ENCODE measurements around the gene ERAL1. TPM values are rescaled to one million over a fixed set of nuclear protein-coding genes. Genes with fewer than 3 reads are reported as not detected.

Gene ERAL1
- total and polyA plus RNA-seq, 2 experiments from 2014 or later = 32.3 to 77.1 TPM

DNA sequence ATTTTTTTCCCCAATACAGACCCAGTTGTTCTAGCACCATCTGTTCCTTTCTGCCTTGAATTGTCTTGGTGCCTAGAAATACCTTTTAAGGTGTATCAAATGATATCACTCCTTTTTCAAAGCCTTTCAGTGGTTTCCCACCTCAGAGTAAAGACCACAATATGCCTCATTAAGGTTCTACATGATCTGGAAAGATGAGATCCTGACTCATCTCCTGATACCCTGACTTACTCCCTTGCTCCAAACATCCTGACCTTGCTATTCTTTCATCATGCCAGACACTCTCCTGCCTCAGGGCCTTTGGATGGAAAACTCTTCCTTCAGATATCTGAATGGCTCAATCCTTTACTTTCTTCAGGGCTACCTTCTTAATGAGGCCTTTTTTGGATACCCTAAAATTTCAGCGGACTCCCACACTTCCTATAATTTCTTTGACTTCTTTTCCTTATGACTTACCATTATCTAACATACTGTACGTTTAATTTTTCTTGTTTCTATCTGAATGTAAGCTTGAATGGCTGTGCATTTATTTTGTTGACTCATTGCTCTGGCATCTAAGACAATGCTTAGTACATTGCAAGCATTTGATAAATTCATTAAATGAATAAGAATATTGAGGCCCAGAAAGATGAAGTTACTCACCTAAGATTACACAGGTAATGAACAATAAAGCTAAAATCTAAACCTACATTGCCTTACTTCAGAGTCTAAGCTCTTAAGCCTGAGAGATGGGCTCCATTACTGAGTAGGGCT is 23.5 kb downstream of the ERAL1 start:
- no peaks in the 10 kb centered on the region for H3K27me3 ChIP-seq

DNA sequence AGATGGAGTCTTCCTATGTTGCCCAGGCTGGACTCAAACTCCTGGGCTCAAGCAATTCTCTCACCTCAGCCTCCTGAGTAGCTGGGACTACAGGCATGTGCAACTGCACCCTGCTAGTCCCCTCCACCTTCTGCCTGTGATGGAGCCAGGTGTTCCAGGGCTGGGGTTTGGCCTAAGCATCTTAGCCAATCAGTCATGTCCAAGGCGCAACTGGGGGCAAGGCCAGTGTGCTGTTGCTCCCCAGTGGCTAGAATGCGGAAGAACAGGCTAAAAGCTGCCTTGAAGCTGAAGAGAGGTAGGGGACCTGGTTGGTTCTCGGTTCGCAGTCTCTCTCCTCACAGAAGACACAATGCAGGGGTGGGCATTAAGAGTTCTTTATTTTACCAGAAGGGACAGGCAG is 24.2 kb downstream of the ERAL1 start:
- H3K27me3 ChIP-seq = no peaks in the 10 kb centered on the region
- TF ChIP-seq, protein P1, sequence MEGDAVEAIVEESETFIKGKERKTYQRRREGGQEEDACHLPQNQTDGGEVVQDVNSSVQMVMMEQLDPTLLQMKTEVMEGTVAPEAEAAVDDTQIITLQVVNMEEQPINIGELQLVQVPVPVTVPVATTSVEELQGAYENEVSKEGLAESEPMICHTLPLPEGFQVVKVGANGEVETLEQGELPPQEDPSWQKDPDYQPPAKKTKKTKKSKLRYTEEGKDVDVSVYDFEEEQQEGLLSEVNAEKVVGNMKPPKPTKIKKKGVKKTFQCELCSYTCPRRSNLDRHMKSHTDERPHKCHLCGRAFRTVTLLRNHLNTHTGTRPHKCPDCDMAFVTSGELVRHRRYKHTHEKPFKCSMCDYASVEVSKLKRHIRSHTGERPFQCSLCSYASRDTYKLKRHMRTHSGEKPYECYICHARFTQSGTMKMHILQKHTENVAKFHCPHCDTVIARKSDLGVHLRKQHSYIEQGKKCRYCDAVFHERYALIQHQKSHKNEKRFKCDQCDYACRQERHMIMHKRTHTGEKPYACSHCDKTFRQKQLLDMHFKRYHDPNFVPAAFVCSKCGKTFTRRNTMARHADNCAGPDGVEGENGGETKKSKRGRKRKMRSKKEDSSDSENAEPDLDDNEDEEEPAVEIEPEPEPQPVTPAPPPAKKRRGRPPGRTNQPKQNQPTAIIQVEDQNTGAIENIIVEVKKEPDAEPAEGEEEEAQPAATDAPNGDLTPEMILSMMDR (IDR thresholded peaks at IDR 0.05; ENCODE audit: low read depth, low read length) = peak; percentile 47
- H3K4me3 ChIP-seq = no peak overlapping the region
- DNase-seq (ENCODE audit: low read depth in 1 of 2, low spot score in 1 of 2) = peak; percentile 52 to 66
- H3K4me1 ChIP-seq (ENCODE audit: low read depth) = no peaks in the 10 kb centered on the region
- H3K36me3 ChIP-seq = peaks cover 29% of the 10 kb centered on the region
- H3K9me3 ChIP-seq (ENCODE audit: low read depth) = no peaks in the 10 kb centered on the region
- H3K27ac ChIP-seq = no peak overlapping the region

More for the DNA sequence above, 23.5 kb downstream of the ERAL1 start:
- H3K27ac ChIP-seq = no peak overlapping the region
- no peaks in the 10 kb centered on the region for H3K4me1 ChIP-seq (ENCODE audit: low read depth)
- no peak overlapping the region for H3K4me3 ChIP-seq
- H3K36me3 ChIP-seq = peaks cover 29% of the 10 kb centered on the region
- DNase-seq (ENCODE audit: low read depth in 1 of 2, low spot score in 1 of 2) = no peak
- TF ChIP-seq, protein P1 (IDR thresholded peaks at IDR 0.05; ENCODE audit: low read depth, low read length) = no peak
- no peaks in the 10 kb centered on the region for H3K9me3 ChIP-seq (ENCODE audit: low read depth)

DNA sequence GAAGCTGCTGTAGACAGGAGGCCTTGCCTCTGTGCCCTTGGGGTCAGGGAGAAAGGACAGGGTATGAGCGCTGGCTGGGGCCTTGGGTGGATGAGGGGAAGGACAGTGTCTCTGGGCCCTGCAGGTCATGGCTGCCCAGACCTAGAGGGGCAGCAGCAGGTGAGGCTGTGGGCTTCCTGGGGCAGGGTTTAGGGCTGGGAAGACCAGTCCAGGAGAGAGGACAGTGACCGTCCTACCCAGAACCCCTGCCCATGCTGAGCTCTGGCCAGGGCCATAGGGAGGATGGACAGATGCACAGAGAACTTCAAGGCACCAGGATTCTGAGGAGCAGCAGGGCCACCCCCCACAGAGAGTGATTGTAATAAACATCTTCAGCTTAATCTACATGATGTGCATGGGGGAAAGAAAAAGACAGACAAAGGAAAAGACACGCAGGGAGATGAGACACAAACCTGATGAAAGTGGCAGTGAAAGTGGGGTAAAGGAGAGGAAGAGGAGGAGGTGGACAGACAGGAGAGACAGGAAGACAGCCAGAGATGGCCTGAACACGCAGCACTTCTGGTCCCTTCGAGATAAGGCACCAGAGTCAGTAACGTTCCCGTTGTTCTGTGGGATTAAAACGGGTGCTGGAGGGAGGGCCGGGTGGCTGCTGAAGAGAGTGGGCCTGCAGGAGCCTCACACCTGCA is 25.2 kb downstream of the ERAL1 start:
- H3K27me3 ChIP-seq = no peaks in the 10 kb centered on the region
- no peaks in the 10 kb centered on the region for H3K4me1 ChIP-seq (ENCODE audit: low read depth)
- no peak overlapping the region for H3K4me3 ChIP-seq
- no peak for DNase-seq (ENCODE audit: low read depth in 1 of 2, low spot score in 1 of 2)
- H3K9me3 ChIP-seq (ENCODE audit: low read depth) = no peaks in the 10 kb centered on the region
- H3K36me3 ChIP-seq = peaks cover 29% of the 10 kb centered on the region
- TF ChIP-seq, protein P1 (IDR thresholded peaks at IDR 0.05; ENCODE audit: low read depth, low read length) = no peak
- H3K27ac ChIP-seq = no peak overlapping the region

DNA sequence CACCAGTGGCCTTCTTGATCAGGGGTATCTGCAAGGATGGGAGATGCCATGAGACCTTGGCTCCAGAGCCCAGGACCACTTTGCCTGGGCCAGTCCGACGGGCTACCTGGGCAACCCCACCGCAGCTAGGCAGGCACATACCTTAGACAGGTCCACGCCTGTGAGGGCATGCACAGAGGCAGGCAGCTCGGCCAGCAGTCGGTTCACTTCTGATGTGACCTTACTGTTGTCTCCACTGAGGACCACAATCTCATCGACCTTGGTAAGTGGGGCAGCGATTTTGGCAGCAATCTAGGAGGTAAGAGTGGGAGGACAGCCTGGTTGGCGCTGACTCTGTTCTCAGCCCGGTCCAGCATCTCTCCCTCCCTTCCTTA is 25.7 kb downstream of the ERAL1 start:
- Histone ChIP-seq H3K27ac (no peak overlapping the region), H3K9me3 (ENCODE audit: low read depth) (no peaks in the 10 kb centered on the region), H3K36me3 (peaks cover 29% of the 10 kb centered on the region), H3K4me1 (ENCODE audit: low read depth) (no peaks in the 10 kb centered on the region), H3K27me3 (no peaks in the 10 kb centered on the region), H3K4me3 (no peak overlapping the region)
- DNase-seq (ENCODE audit: low read depth in 1 of 2, low spot score in 1 of 2) = no peak
- TF ChIP-seq, protein P1 (IDR thresholded peaks at IDR 0.05; ENCODE audit: low read depth, low read length) = no peak

DNA sequence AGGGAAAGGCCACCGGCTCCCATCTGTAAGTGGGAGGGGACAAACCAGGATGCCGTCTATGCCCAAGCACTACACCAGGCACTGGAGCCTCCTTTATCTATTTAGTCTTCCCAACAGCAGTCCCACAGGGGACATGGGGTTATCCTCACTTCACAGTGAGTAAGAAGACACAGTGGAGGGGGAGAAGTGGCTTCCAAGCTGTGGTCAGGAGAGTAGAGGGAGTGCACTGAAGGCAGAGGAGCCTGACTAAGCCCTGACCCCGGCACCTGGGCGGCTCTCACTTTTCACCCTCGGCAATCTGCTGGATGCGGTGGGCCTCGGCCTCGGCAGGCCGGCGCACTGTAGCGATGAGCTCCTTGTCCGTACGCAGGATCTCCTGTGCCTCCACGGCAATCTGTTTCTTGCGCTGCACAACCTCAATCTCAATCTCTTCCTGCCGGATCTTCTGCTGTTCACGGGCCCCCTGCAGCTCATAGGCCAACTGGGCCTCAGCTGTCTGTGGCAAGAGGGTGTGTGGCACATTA is 26.8 kb downstream of the ERAL1 start:
- DNase-seq (ENCODE audit: low read depth in 1 of 2, low spot score in 1 of 2) = no peak
- Histone ChIP-seq H3K27me3 (no peaks in the 10 kb centered on the region), H3K9me3 (ENCODE audit: low read depth) (no peaks in the 10 kb centered on the region), H3K36me3 (peaks cover 29% of the 10 kb centered on the region), H3K27ac (no peak overlapping the region), H3K4me1 (ENCODE audit: low read depth) (no peaks in the 10 kb centered on the region), H3K4me3 (no peak overlapping the region)
- TF ChIP-seq, protein P1 (IDR thresholded peaks at IDR 0.05; ENCODE audit: low read depth, low read length) = no peak

All from cardiac muscle cell (in vitro differentiated cells and primary cell).